Neural progenitor cell (in vitro differentiated cells): ENCODE measurements around the gene GJA1. TPM values are rescaled to one million over a fixed set of nuclear protein-coding genes. Genes with fewer than 3 reads are reported as not detected.

Experiments
- DNase-seq: peaks from one replicate; pipeline ENCODE4 v3.0.0-alpha.2; 2016; ENCODE audit warnings: low spot score
- H2AFZ ChIP-seq: fragments of 200-600 bp; sonication (generic); replicated peaks from 2 replicates; pipeline ENCODE4 v1.6.1; 2016; ENCODE audit warnings: antibody characterized with exemption
- H3F3A ChIP-seq: fragments of 200-600 bp; sonication (generic); 2 replicates; pipeline ENCODE4 v1.6.1; 2016; ENCODE audit warnings: antibody characterized with exemption, low read depth
- H3K27ac ChIP-seq: fragments of 200-600 bp; sonication (generic); 2 replicates; pipeline ENCODE4 v1.5.1; 2016; ENCODE audit warnings: mild to moderate bottlenecking
- H3K27me3 ChIP-seq: fragments of 200-600 bp; sonication (generic); 2 replicates; pipeline ENCODE4 v1.6.1; 2016; ENCODE audit warnings: mild to moderate bottlenecking, moderate library complexity
- H3K36me3 ChIP-seq: fragments of 200-600 bp; sonication (generic); 2 replicates; pipeline ENCODE4 v1.5.1; 2016
- H3K4me1 ChIP-seq: fragments of 200-600 bp; sonication (generic); 2 replicates; pipeline ENCODE4 v1.6.1; 2016; ENCODE audit warnings: mixed run types
- H3K4me2 ChIP-seq: fragments of 200-600 bp; sonication (generic); 2 replicates; pipeline ENCODE4 v1.6.1; 2016
- H3K4me3 ChIP-seq: fragments of 200-600 bp; sonication (generic); 2 replicates; pipeline ENCODE4 v1.5.1; 2016
- H3K79me2 ChIP-seq: fragments of 200-600 bp; sonication (generic); 2 replicates; pipeline ENCODE4 v1.6.1; 2016; ENCODE audit warnings: low read depth
- H3K9ac ChIP-seq: fragments of 200-600 bp; sonication (generic); 2 replicates; pipeline ENCODE4 v1.6.1; 2016
- H3K9me3 ChIP-seq: fragments of 200-600 bp; sonication (generic); 2 replicates; pipeline ENCODE4 v1.5.1; 2016; ENCODE audit warnings: low read depth
- H4K20me1 ChIP-seq: fragments of 200-600 bp; sonication (generic); 2 replicates; pipeline ENCODE4 v1.6.1; 2016; ENCODE audit warnings: low read depth
- H3K27ac Mint-ChIP-seq: 3 replicates; pipeline ENCODE4 v1.8.0; 2021; ENCODE audit warnings: mixed read lengths
- H3K27me3 Mint-ChIP-seq: 2 replicates; pipeline ENCODE4 v1.8.0; 2022; ENCODE audit warnings: low read depth, mild to moderate bottlenecking, inconsistent platforms, moderate library complexity, mixed read lengths; ENCODE audit not compliant: insufficient read depth
- H3K36me3 Mint-ChIP-seq: 3 replicates; pipeline ENCODE4 v1.8.0; 2021; ENCODE audit warnings: mixed read lengths
- H3K4me1 Mint-ChIP-seq: 3 replicates; pipeline ENCODE4 v1.8.0; 2021; ENCODE audit warnings: mixed read lengths
- H3K4me3 Mint-ChIP-seq: 3 replicates; pipeline ENCODE4 v1.8.0; 2021; ENCODE audit warnings: mild to moderate bottlenecking, moderate library complexity, mixed read lengths
- H3K9me3 Mint-ChIP-seq: 3 replicates; pipeline ENCODE4 v1.8.0; 2020; ENCODE audit warnings: mixed read lengths
- CTCF ChIP-seq: fragments of 200-600 bp; sonication (generic); IDR thresholded peaks from 2 replicates; pipeline ENCODE4 v1.5.1; 2017; ENCODE audit warnings: antibody characterized with exemption, mild to moderate bottlenecking
- EZH2 ChIP-seq: fragments of 200-600 bp; sonication (generic); IDR thresholded peaks from 2 replicates; pipeline ENCODE4 v1.6.1; 2017; ENCODE audit warnings: antibody characterized with exemption, mild to moderate bottlenecking, moderate library complexity
- EZH2phosphoT487 ChIP-seq: fragments of 200-600 bp; sonication (generic); IDR thresholded peaks from 2 replicates; pipeline ENCODE4 v1.6.1; 2017; ENCODE audit warnings: antibody characterized with exemption
- total RNA-seq: library from RNA; depleted of rRNA; stranded (reverse); fragments of >200 nt; gene quantifications from 2 replicates; pipeline ENCODE4 v1.2.3, GENCODE V29; 2015; ENCODE audit warnings: low replicate concordance

The GJA1 gene
- total RNA-seq, 1 donor from 2014 or later, result 622 TPM

GRCh38 chr6:121436274-121436857 is 920 bp downstream of the GJA1 start:
- Histone ChIP-seq H3K4me1 (peaks cover 35% of the 10 kb centered on the region), H3K27ac (peak overlapping the region; percentile 98), H3K27me3 (no peaks in the 10 kb centered on the region), H3K4me2 (peak overlapping the region; percentile 88), H3K36me3 (no peaks in the 10 kb centered on the region), H3F3A (peaks cover 65% of the 10 kb centered on the region), H3K9ac (peak overlapping the region; percentile 90), H4K20me1 (peaks cover 46% of the 10 kb centered on the region), H3K79me2 (peaks cover 72% of the 10 kb centered on the region), H3K4me3 (peak overlapping the region; percentile 76), H2AFZ (no peak overlapping the region), H3K9me3 (no peaks in the 10 kb centered on the region)
- no peak for TF ChIP-seq EZH2phosphoT487
- TF ChIP-seq EZH2, result no peak
- no peak for TF ChIP-seq CTCF
- DNase-seq, result peak; percentile 11
- Mint-ChIP-seq H3K27ac (peak overlapping the region; percentile 99), H3K4me3 (peak overlapping the region; percentile 96), H3K36me3 (peaks cover 14% of the 10 kb centered on the region), H3K9me3 (peaks cover 2% of the 10 kb centered on the region), H3K27me3 (peaks cover 7% of the 10 kb centered on the region), H3K4me1 (peaks cover 36% of the 10 kb centered on the region)

GRCh38 chr6:121436960-121437850 is 1.8 kb downstream of the GJA1 start:
- Histone ChIP-seq H3K9ac (peak overlapping the region; percentile 90), H4K20me1 (peaks cover 55% of the 10 kb centered on the region), H2AFZ (no peak overlapping the region), H3K4me2 (peak overlapping the region; percentile 88), H3K79me2 (peaks cover 80% of the 10 kb centered on the region), H3K4me1 (peaks cover 39% of the 10 kb centered on the region), H3K36me3 (no peaks in the 10 kb centered on the region), H3K4me3 (peak overlapping the region; percentile 76), H3K9me3 (no peaks in the 10 kb centered on the region), H3F3A (peaks cover 60% of the 10 kb centered on the region), H3K27ac (peak overlapping the region; percentile 98), H3K27me3 (no peaks in the 10 kb centered on the region)
- TF ChIP-seq CTCF, result no peak
- no peak for TF ChIP-seq EZH2
- no peak for TF ChIP-seq EZH2phosphoT487
- H3K27me3 Mint-ChIP-seq, result peaks cover 10% of the 10 kb centered on the region
- peaks cover 36% of the 10 kb centered on the region for H3K4me1 Mint-ChIP-seq
- peak overlapping the region; percentile 96 for H3K4me3 Mint-ChIP-seq
- H3K27ac Mint-ChIP-seq, result peak overlapping the region; percentile 99
- peaks cover 6% of the 10 kb centered on the region for H3K9me3 Mint-ChIP-seq
- peak; percentile 70 for DNase-seq
- H3K36me3 Mint-ChIP-seq, result peaks cover 22% of the 10 kb centered on the region

- peaks cover 2% of the 10 kb centered on the region for H3K36me3 ChIP-seq
- no peaks in the 10 kb centered on the region for H3K9me3 ChIP-seq
- no peak for TF ChIP-seq EZH2
- TF ChIP-seq CTCF, result no peak
- no peak for TF ChIP-seq EZH2phosphoT487
- peaks cover 10% of the 10 kb centered on the region for H3K27me3 Mint-ChIP-seq
- no peaks in the 10 kb centered on the region for H3K27me3 ChIP-seq
- peaks cover 54% of the 10 kb centered on the region for H3F3A ChIP-seq
- H2AFZ ChIP-seq, result no peak overlapping the region
- DNase-seq, result peak; percentile 78
- peak overlapping the region; percentile 90 for H3K9ac ChIP-seq
- H3K4me3 Mint-ChIP-seq, result peak overlapping the region; percentile 96
- peaks cover 89% of the 10 kb centered on the region for H3K79me2 ChIP-seq
- H4K20me1 ChIP-seq, result peaks cover 63% of the 10 kb centered on the region
- H3K9me3 Mint-ChIP-seq, result peaks cover 14% of the 10 kb centered on the region
- peaks cover 33% of the 10 kb centered on the region for H3K4me1 Mint-ChIP-seq
- peaks cover 29% of the 10 kb centered on the region for H3K36me3 Mint-ChIP-seq
- H3K4me1 ChIP-seq, result peaks cover 43% of the 10 kb centered on the region
- peak overlapping the region; percentile 99 for H3K27ac Mint-ChIP-seq
- H3K4me3 ChIP-seq, result peak overlapping the region; percentile 76
- peak overlapping the region; percentile 88 for H3K4me2 ChIP-seq
- H3K27ac ChIP-seq, result peak overlapping the region; percentile 98
Observed at GRCh38 chr6:121437851-121438651, 2.6 kb downstream of the GJA1 start.
